Measurements from ENCODE around the gene TMEM229B.

DNA sequence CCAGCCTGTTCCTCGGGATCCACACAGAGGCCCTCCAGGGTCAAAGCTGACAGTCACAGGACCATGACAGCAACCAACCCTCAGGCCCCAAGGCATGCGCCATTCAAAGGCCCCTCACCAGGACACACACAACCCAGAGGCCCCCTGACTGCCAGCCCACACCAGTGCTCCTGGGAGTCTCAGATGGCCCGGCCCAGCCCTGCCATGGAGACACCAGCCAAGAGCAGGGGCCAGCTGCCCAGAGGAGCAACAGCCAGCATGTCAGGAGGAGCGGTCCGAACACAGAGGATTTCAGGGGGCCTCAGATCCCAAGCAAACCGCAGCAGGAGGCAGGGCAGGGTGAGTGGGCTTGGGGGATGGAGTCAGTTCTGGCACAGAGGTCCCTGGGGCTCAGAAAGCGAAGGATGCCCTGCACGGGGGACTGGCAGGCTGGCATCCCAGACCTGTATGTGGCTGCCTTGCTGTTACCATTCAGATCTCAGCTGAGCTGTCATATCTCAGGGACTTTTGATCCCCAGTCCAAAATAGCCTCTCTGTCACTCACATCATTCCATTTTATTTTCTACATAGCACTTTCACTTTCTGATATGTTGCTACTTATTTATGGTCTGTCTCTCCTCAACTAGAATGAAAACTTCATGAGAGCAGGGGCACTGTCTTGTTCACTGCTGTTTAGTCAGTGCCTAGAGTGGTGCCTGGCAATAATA is 4.8 kb downstream of the TMEM229B start:
- TF ChIP-seq EP300 (IDR thresholded peaks at IDR 0.05): no peak
- TF ChIP-seq, protein P1, sequence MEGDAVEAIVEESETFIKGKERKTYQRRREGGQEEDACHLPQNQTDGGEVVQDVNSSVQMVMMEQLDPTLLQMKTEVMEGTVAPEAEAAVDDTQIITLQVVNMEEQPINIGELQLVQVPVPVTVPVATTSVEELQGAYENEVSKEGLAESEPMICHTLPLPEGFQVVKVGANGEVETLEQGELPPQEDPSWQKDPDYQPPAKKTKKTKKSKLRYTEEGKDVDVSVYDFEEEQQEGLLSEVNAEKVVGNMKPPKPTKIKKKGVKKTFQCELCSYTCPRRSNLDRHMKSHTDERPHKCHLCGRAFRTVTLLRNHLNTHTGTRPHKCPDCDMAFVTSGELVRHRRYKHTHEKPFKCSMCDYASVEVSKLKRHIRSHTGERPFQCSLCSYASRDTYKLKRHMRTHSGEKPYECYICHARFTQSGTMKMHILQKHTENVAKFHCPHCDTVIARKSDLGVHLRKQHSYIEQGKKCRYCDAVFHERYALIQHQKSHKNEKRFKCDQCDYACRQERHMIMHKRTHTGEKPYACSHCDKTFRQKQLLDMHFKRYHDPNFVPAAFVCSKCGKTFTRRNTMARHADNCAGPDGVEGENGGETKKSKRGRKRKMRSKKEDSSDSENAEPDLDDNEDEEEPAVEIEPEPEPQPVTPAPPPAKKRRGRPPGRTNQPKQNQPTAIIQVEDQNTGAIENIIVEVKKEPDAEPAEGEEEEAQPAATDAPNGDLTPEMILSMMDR (IDR thresholded peaks at IDR 0.05): no peak
- no peak for TF ChIP-seq POLR2A (IDR thresholded peaks at IDR 0.05)
